ENCODE data around the gene PLXDC1.

The PLXDC1 gene

GRCh38 chr17:39094607-39095308, 56.7 kb downstream of the PLXDC1 start:
- DNase-seq, result no peak

DNA sequence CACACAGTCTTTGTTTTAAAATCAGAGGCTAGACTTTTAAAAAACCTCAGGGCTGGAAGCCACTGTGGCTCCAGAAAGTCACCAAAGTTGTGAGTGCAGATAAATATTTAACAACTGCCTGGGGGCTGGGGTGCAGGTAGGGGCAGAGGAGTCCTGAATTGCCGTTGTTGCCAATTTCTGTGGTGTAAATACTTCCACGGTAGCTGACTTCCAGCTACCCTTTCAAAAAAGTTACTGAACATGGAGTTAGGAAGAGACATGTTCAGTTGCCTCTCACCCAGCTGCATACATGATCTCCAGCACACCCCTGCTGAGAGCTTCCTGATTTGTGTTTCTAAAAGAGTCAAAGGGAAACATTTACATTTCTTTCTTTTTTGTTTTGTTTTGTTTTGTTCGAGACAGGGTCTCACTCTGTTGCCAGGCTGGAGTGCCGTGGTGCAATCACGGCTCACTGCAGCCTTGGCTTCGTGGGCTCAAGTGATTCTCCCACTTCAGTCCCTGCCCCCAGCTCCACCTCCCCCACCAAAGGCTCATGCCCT, 58.7 kb downstream of the PLXDC1 start:
- DNase-seq, result no peak

- DNase-seq, result no peak
Measured at GRCh38 chr17:39090908-39091665, 60.4 kb downstream of the PLXDC1 start.

GRCh38 chr17:39090400-39090799, 61.0 kb downstream of the PLXDC1 start:
- no peak for DNase-seq

DNA sequence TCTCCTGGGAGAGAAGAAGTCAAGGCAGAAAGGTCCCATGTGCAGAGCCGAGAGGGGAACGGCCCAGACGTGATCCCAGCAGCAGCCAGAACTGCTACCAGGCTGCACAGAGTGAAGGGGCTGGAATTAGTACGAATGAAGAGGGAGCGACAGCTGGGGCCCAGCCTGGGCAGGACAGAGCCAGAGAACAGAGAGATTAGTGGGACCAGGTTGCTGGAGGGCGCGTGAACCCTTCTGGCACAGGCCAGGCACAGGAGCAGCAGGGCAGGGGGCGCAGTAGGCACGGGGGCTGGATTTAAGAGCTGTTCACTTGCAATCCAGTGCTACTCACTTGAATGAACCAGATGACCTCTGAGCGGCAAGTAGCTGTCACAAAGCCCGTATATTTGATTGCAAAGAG, 66.9 kb downstream of the PLXDC1 start:
- no peak for DNase-seq

DNA sequence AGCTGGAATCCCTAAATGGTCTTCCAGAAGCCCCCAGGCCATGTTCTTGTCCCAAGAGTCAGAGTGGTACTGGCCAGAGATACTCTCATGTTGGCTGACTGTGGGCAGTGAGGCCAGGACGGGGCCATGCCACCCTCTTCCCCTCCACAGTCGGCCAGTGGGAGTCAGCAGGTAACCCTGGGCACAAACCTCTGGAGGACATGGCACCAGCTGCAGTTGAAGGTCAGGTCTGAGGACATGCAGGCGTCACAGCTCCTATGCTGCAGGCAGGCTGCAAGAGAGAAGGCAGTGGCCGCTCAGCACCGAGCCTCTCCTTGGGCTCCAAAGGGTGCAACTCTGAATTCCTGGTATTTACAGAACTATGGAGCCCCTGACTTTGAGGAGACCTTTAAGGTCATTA, 68.2 kb downstream of the PLXDC1 start:
- no peak for DNase-seq

- no peak for DNase-seq
Measured at GRCh38 chr17:39082482-39082881, 69.0 kb downstream of the PLXDC1 start.

DNA sequence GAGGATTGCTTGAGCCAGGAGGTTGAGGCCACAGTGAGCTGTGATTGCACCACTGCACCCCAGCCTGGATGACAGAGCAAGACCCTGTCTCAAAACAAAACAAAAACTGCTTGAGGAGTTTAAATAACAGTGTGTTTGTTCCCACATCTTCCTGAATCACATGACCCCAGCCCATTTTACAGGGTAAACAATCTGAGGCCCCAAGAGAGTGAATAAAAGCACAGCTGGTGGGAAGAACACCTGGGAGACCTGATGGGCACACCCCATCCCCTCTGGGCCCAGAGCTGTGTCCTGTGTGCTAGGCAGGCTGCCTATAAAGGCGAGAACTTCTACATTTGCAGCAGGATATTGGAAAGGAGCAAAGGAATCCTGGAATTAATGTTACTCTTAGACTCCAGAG, 69.6 kb downstream of the PLXDC1 start:
- DNase-seq, result no peak

DNA sequence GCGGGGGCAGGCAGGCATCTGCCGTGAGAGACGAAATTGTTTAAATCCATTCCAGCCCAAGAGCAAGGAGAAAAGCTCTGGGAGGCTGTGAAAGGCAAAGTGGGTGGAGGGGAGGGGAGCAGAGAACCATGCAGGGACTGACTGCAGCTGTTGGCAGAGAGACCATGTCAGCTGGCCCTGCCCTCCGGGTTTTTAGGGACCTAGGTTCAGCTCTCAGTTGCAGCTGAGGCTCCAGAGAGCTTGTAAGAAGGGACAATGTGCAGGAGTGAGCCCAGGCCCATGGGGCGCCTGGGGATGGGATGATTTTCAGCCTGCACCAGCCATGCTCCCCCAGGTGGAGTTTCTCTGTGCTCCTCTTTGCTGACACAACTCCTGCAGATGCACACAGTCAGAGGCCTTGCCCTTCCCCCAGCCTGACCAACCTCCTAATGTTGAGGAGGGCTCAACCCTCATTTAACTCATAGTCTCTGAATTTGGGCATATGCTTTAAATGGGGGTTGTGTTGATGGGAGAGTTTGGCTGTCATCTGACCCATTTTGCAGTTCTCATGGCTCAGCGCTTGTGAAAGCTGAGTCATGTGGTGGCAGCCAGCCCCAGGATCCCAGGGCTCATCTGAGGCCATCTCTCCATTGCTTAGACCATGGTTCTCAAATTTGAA, 70.9 kb downstream of the PLXDC1 start:
- no peak for DNase-seq

DNA sequence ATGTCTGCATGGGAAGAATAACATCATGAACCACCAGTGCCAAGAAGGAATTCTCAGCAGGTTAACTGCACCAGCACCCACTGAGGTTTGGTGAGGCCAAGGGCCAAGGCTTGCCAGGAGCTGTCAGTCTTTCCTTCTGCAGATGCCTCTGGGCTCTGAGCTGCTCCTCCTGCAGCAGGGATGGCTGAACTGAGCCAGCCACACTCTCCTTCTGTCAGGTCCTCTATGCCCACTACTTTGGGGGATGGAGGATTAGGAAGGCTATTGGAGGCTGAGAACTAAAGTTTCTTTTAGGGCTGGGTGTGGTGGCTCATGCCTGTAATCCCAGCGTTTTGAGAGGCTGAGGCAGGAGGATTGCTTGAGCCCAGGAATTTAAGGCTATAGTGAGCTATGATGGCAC, 71.6 kb downstream of the PLXDC1 start:
- DNase-seq, result no peak

DNA sequence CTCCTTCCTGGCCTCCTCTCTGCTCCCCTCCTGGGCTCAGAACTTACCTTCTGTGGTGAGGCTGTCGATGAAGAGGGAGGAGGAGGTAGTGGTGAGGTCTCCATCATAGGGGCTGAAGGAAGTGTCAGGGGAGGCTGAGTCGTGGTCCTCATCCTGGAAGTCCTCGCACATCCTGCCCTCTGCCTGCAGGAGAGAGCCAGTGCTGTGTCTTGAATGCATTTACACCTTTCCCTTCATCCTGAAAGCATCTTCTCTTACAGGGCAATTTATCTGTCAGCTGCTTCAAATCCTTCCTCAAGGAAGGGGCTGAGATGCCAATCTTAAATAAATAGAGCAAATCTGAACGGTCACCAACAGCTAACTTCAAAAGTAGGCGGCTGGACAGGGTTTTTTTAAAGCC, 73.6 kb downstream of the PLXDC1 start:
- no peak for DNase-seq

GRCh38 chr17:39077252-39077651, 74.2 kb downstream of the PLXDC1 start:
- no peak for DNase-seq

- no peak for DNase-seq
Measured at GRCh38 chr17:39074676-39075075, 76.8 kb downstream of the PLXDC1 start.

DNA sequence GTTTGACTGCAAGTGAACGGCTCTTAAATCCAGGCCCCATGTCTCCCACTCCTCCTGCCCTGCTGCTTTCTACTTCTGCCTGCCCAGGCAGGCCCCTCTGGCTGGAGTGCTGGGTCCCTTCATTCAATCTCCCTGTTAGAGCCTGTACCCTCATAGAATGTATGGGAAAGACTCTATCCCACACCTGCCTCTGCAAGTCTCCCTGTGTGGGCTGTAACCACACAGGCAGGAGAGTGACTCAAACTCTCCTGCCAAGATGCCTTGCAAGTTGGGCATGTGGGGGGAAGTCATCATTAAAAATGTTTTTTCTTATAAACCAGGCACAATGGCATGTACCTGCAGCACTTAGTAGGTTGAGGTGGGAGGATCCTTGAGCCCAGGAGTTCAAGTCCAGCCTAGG, 77.5 kb downstream of the PLXDC1 start:
- no peak for DNase-seq

DNA sequence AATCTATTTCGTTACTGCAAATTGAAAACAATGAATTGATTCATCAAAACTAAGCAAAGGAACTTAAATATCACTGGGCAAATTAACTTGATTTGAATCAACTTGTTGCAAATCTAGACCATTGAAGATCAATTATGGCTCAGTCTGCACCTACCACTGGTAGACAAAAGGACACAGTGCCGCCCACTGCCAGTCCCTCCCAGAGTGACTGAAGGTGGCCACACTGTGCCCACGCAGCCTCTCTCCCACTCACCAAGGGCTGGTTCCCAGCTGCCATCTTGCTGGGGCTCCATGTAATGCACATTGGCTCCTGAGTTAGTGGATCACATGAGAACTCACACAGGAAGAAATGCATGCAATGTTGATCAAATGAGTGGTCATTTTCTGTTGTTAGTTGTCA, 78.1 kb downstream of the PLXDC1 start:
- DNase-seq, result no peak

DNA sequence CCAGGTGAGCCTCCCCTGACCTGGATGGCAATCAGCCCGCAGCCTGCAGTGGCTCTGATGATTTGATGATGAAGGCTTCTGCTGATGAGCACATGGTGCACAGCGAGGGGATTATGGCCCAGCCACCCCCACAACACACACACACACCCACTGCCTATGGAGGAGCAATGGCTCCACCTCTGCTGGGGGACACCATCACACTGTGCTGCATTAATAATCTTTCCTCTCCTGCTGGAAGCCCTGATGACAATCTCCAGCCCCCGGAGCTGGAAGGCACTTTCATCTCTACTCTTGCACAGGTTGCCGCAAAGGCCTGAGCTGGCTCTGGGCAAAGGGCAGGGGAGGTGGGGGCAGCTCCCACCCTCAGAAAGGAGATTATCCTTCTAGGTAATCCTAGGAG, 79.9 kb downstream of the PLXDC1 start:
- DNase-seq, result no peak

GRCh38 chr17:39069114-39069756, 82.2 kb downstream of the PLXDC1 start:
- DNase-seq, result peak; percentile 1

DNA sequence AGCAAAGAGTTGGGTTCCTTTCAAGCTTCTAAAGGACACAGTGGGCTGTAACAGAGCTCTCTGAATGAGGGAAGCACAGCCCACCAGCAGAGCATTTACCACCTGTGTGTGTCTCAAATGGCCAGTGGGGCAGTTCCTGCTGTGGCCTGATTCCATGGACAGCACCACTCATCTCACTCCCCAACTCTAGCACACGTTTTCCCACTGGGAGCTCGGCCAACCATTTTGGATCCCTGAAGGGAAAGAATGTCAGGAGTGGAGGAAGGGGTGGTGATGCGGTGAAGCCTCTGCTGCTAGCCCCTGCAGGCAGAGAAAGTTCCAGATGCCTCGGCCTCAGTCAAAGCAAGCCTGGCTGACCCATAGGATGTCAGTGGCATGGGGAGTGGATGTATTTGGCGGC, 86.6 kb downstream of the PLXDC1 start:
- no peak for DNase-seq

- DNase-seq, result no peak
Measured at GRCh38 chr17:39064374-39064773, 87.1 kb downstream of the PLXDC1 start.

GRCh38 chr17:39063681-39064069, 87.8 kb downstream of the PLXDC1 start:
- DNase-seq, result no peak

DNA sequence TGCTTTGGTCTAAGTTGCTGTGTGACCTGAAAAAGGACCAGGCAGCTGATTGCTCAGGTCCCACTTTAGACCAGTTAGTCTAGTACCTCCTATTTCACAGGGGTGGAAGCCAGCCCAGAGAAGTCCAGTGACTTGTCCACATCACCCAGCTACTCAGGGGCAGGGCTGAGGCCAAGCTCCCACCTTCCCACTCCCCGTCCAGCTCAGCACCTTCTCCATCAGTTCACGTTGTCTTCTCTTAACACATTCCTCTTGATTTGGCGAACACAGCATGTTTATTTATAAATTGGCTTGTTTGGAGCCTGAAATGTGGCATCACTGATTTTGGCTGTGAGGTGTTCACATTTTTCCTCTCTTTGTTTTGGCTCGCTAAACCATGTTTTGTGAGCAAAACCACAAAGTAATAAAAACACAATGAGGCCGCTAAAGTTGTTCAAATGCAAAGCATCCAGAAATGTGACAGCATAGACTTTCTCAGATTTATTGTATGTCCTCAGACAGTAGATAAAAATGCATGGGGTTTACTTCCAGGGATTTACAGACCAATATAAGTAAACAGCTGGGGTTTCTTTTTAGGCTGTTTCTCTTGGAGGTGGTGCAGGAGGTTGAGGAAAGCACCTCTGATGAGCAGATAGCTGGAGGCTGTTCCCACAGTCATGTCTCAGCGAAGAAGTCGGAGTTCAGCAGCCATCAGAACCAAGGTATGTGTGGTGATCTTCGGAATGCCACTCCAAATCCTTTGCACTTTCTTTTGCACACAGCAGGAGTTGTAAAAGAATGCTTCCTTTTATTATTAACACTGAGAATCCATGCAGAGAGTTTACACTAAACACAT, 88.4 kb downstream of the PLXDC1 start:
- no peak for DNase-seq

- no peak for DNase-seq
Measured at GRCh38 chr17:39058524-39058923, 92.9 kb downstream of the PLXDC1 start.

Measured in NCI-H2029 treated with DMSO at 0.1 percent for 48 hours (cell line).